Esophagus muscularis mucosa (tissue), 4 donors: Measurements from ENCODE around the gene ZNF189. TPM values are rescaled to one million over a fixed set of nuclear protein-coding genes. Genes with fewer than 3 reads are reported as not detected.

Source experiments
- DNase-seq: peaks from one replicate; pipeline ENCODE4 v3.0.0-alpha.2; 2017; ENCODE audit errors: extremely low spot score
- H3K27ac ChIP-seq, 4 donors: fragments of 200-600 bp; sonication (generic); replicated peaks in 1 of 4; 1 replicate in 3 of 4; 2 replicates in 1 of 4; pipeline ENCODE4 v1.5.1; 2016 to 2019; ENCODE audit warnings: mild to moderate bottlenecking in 1 of 4
- H3K27me3 ChIP-seq, 4 donors: fragments of 200-600 bp; sonication (generic); one replicate each; pipeline versions ENCODE4 v1.5.1 to v1.6.0; 2016 to 2019
- H3K36me3 ChIP-seq, 4 donors: fragments of 200-600 bp; sonication (generic); one replicate each; pipeline ENCODE4 v1.5.1; 2016 to 2019
- H3K4me1 ChIP-seq, 4 donors: fragments of 200-600 bp; sonication (generic); one replicate each; pipeline ENCODE4 v1.5.1; 2016 to 2019
- H3K4me3 ChIP-seq, 4 donors: fragments of 200-600 bp; sonication (generic); 1 replicate in 2 of 4; 2 replicates in 2 of 4; pipeline ENCODE4 v1.5.1; 2016 to 2019; ENCODE audit warnings: mild to moderate bottlenecking in 4 of 4, moderate library complexity in 1 of 4
- H3K9me3 ChIP-seq, 4 donors: fragments of 200-600 bp; sonication (generic); 1 replicate in 3 of 4; 2 replicates in 1 of 4; pipeline ENCODE4 v1.5.1; 2016 to 2019
- CTCF ChIP-seq, 3 experiments: fragments of 200-600 bp in 2 of 3; fragments of 450-650 bp in 1 of 3; sonication (generic) in 2 of 3; IDR thresholded peaks; one replicate each; pipeline ENCODE4 v1.5.1; 2017 to 2019; ENCODE audit warnings: antibody characterized with exemption in 3 of 3, mild to moderate bottlenecking in 2 of 3, moderate library complexity in 1 of 3
- EP300 ChIP-seq: sonication (generic); formaldehyde crosslinking; IDR thresholded peaks from one replicate; pipeline ENCODE4 v1.6.1; 2017; ENCODE audit warnings: antibody characterized with exemption
- POLR2A ChIP-seq: fragments of 450-650 bp; IDR thresholded peaks from one replicate; pipeline ENCODE4 v1.6.1; 2017; ENCODE audit warnings: antibody characterized with exemption, moderate library complexity, mild to moderate bottlenecking, low read depth
- POLR2AphosphoS5 ChIP-seq, 2 donors: sonication (generic); formaldehyde crosslinking; IDR thresholded peaks; one replicate each; pipeline ENCODE4 v1.6.1; 2017; ENCODE audit warnings: antibody characterized with exemption in 2 of 2
- WGBS: methylation state at CpG from one replicate; pipeline ENCODE4 v1.1.5; 2018; 5-methylcytosine and 5-hydroxymethylcytosine counted together
- intact Hi-C: fragments of 100-400 bp; cut with DNase I; formaldehyde crosslinking; loops from one replicate; pipeline ENCODE4 v1.15.1; 2023
- total RNA-seq, 4 donors: library from RNA; depleted of rRNA; stranded (reverse); fragments of >200 nt; gene quantifications; one replicate each; pipeline versions ENCODE4 v1.1.0 to v1.2.1, GENCODE V29; 2016

The ZNF189 gene
- total RNA-seq, 4 donors from 2014 or later, result 16.7 to 19.6 (median 18.6) TPM

GRCh38 chr9:101417977-101418376 lies 19.3 kb downstream of the ZNF189 start:
- intact Hi-C loops, result no loop called here
- H3K4me1 ChIP-seq, result no peaks in the 10 kb centered on the region
- H3K9me3 ChIP-seq, result peaks cover 5 to 57% (median 49%) of the 10 kb centered on the region in 4 donors
- TF ChIP-seq EP300 (no peak), CTCF (IDR thresholded peaks at IDR 0.05) (no peak), POLR2A (no peak), POLR2AphosphoS5 (IDR thresholded peaks at IDR 0.05) (no peak)
- no peak for DNase-seq
- H3K36me3 ChIP-seq, result peaks cover 0 to 3% (median 0%) of the 10 kb centered on the region in 4 donors
- no peaks in the 10 kb centered on the region for H3K27me3 ChIP-seq
- no peak overlapping the region for H3K27ac ChIP-seq
- no peak overlapping the region for H3K4me3 ChIP-seq

GRCh38 chr9:101418518-101419430 lies 20.1 kb downstream of the ZNF189 start:
- 70% methylated on average over 7 of the region's 7 CpGs for WGBS
- no peaks in the 10 kb centered on the region for H3K4me1 ChIP-seq
- peaks cover 0 to 3% (median 0%) of the 10 kb centered on the region in 4 donors for H3K36me3 ChIP-seq
- H3K4me3 ChIP-seq, result no peak overlapping the region
- DNase-seq, result no peak
- no peaks in the 10 kb centered on the region for H3K27me3 ChIP-seq
- peaks cover 0 to 49% (median 41%) of the 10 kb centered on the region in 4 donors for H3K9me3 ChIP-seq
- intact Hi-C loops, result no loop called here
- TF ChIP-seq POLR2AphosphoS5 (IDR thresholded peaks at IDR 0.05) (no peak), EP300 (no peak), CTCF (IDR thresholded peaks at IDR 0.05) (no peak), POLR2A (no peak)
- H3K27ac ChIP-seq, result no peak overlapping the region

- Histone ChIP-seq H3K36me3 (peaks cover 0 to 3% (median 0%) of the 10 kb centered on the region in 4 donors), H3K9me3 (peaks cover 0 to 39% (median 31%) of the 10 kb centered on the region in 4 donors), H3K4me1 (no peaks in the 10 kb centered on the region), H3K27ac (no peak overlapping the region), H3K4me3 (no peak overlapping the region), H3K27me3 (no peaks in the 10 kb centered on the region)
- 87% methylated on average over 2 of the region's 2 CpGs for WGBS
- intact Hi-C loops, result no loop called here
- TF ChIP-seq EP300 (no peak), POLR2AphosphoS5 (IDR thresholded peaks at IDR 0.05) (no peak), POLR2A (no peak)
- no peak for DNase-seq
Observed at GRCh38 chr9:101419863-101420262, 21.2 kb downstream of the ZNF189 start.

- DNase-seq, result no peak
- WGBS, result 76% methylated on average over 5 of the region's 5 CpGs
- H3K4me3 ChIP-seq, result no peak overlapping the region
- H3K4me1 ChIP-seq, result no peaks in the 10 kb centered on the region
- intact Hi-C loops, result no loop called here
- no peak for TF ChIP-seq POLR2A
- TF ChIP-seq POLR2AphosphoS5 (IDR thresholded peaks at IDR 0.05), result no peak
- TF ChIP-seq EP300, result no peak
- TF ChIP-seq CTCF (IDR thresholded peaks at IDR 0.05), result no peak
- H3K27me3 ChIP-seq, result no peaks in the 10 kb centered on the region
- peaks cover 0 to 26% (median 22%) of the 10 kb centered on the region in 4 donors for H3K9me3 ChIP-seq
- no peaks in the 10 kb centered on the region for H3K36me3 ChIP-seq
- H3K27ac ChIP-seq, result no peak overlapping the region
Observed at GRCh38 chr9:101421653-101422065, 23.0 kb downstream of the ZNF189 start.

GRCh38 chr9:101427358-101427757 lies 28.7 kb downstream of the ZNF189 start:
- no peaks in the 10 kb centered on the region for H3K9me3 ChIP-seq
- no peaks in the 10 kb centered on the region for H3K27me3 ChIP-seq
- no peaks in the 10 kb centered on the region for H3K4me1 ChIP-seq
- WGBS, result 93% methylated on average over 8 of the region's 8 CpGs
- H3K4me3 ChIP-seq, result no peak overlapping the region
- no peaks in the 10 kb centered on the region for H3K36me3 ChIP-seq
- no peak overlapping the region for H3K27ac ChIP-seq
- no peak for DNase-seq
- intact Hi-C loops, result no loop called here
- TF ChIP-seq CTCF (IDR thresholded peaks at IDR 0.05) (no peak), EP300 (no peak), POLR2AphosphoS5 (IDR thresholded peaks at IDR 0.05) (no peak), POLR2A (no peak)
